Cardiac fibroblast (primary cell): ENCODE measurements around the gene SCP2.

Experiments used
- DNase-seq, 2 donors: peaks; one replicate each; pipeline versions ENCODE4 v3.0.0 to v3.0.0-alpha.2; 2010; ENCODE audit warnings: low read depth in 2 of 2
- H3K4me3 ChIP-seq, 2 donors: replicated peaks in 1 of 2; 1 replicate in 1 of 2; 2 replicates in 1 of 2; pipeline ENCODE4 v1.5.1; 2011; ENCODE audit warnings: low read depth in 2 of 2, low read length in 2 of 2, mild to moderate bottlenecking in 2 of 2, moderate library complexity in 1 of 2
- TF ChIP-seq, protein P1 (sequence below): IDR thresholded peaks from one replicate; pipeline ENCODE4 v1.5.1; 2011; ENCODE audit warnings: low read depth, mild to moderate bottlenecking, low read length, inconsistent platforms

Gene SCP2

GRCh38 chr1:53074313-53075154 is 147.5 kb downstream of the SCP2 start:
- TF ChIP-seq, protein P1, sequence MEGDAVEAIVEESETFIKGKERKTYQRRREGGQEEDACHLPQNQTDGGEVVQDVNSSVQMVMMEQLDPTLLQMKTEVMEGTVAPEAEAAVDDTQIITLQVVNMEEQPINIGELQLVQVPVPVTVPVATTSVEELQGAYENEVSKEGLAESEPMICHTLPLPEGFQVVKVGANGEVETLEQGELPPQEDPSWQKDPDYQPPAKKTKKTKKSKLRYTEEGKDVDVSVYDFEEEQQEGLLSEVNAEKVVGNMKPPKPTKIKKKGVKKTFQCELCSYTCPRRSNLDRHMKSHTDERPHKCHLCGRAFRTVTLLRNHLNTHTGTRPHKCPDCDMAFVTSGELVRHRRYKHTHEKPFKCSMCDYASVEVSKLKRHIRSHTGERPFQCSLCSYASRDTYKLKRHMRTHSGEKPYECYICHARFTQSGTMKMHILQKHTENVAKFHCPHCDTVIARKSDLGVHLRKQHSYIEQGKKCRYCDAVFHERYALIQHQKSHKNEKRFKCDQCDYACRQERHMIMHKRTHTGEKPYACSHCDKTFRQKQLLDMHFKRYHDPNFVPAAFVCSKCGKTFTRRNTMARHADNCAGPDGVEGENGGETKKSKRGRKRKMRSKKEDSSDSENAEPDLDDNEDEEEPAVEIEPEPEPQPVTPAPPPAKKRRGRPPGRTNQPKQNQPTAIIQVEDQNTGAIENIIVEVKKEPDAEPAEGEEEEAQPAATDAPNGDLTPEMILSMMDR: no peak
- DNase-seq: no peak
- H3K4me3 ChIP-seq: no peak overlapping the region

GRCh38 chr1:53075206-53075605 is 148.1 kb downstream of the SCP2 start:
- TF ChIP-seq, protein P1: no peak
- no peak for DNase-seq
- H3K4me3 ChIP-seq: no peak overlapping the region

DNA sequence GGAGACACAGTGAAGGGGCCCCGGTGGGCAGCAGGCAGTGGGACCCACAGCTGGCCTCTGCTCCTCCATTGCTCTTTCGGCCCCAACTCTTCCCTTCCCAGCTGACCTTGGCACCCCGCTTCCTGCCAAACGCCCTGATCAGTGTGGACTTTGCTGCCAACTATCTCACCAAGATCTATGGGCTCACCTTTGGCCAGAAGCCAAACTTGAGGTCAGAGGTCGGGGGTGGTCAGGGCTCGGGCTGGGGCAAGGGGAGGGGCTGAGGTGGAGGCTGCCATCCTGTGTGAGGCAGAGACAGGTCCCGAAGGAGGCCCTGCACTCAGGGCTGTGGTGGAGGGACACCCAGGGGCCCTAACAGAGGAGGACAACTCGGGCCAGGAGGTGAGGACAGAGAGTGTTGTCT is 148.7 kb downstream of the SCP2 start:
- TF ChIP-seq, protein P1: no peak
- DNase-seq: no peak
- no peak overlapping the region for H3K4me3 ChIP-seq

DNA sequence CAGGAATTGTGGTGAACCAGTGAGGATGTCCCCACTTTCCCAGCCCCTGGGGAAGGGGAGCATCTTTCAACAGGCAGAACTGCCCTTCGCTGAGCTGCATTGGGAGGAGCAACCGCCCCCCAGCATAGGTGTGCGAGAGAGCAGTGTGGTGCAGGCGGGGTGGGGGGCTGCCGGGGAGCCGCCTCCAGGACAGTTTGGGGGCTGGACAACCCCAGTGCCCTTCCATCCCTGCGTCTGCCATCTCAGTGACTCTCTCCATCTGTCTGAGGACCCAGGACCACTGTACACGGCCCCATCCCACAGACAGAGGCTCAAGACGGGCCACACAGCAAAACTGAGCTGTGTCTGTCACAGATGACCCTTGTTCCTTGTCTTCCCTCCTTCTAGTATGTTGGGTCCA is 149.1 kb downstream of the SCP2 start:
- no peak for DNase-seq
- TF ChIP-seq, protein P1: no peak
- H3K4me3 ChIP-seq: no peak overlapping the region

GRCh38 chr1:53076721-53077598 is 149.9 kb downstream of the SCP2 start:
- TF ChIP-seq, protein P1: no peak
- H3K4me3 ChIP-seq: no peak overlapping the region
- no peak for DNase-seq

- DNase-seq: no peak
- TF ChIP-seq, protein P1: no peak
- no peak overlapping the region for H3K4me3 ChIP-seq
These were observed 150.5 kb downstream of the SCP2 start for GRCh38 chr1:53077599-53077965.
